Activated CD4-positive, alpha-beta memory T cell treated with anti-CD3 and anti-CD28 coated beads for 36 hours (primary cell): ENCODE results near the gene GAS2L3. TPM values are rescaled to one million over a fixed set of nuclear protein-coding genes. Genes with fewer than 3 reads are reported as not detected.
"Not testable (repeated sequence)": the region's sequence is repeated elsewhere in the genome, so short reads cannot be mapped to it uniquely, and the experiment has no call there.

ENCODE experiments used
- CTCF ChIA-PET: fragments of 350-600 bp; sonication (Branson Sonifier 250); formaldehyde crosslinking; loops from one replicate; lab custom pipeline; 2021; ENCODE audit warnings: antibody characterized with exemption, inconsistent platforms; lab: Charles Lee
- POLR2A ChIA-PET: fragments of 350-600 bp; sonication (Branson Sonifier 250); formaldehyde crosslinking; loops from one replicate; lab custom pipeline; 2021; ENCODE audit warnings: antibody characterized with exemption; lab: Charles Lee
- DNase-seq: peaks from one replicate; pipeline ENCODE4 v3.0.0-alpha.2; 2020
- H3K27ac Mint-ChIP-seq: one replicate; pipeline ENCODE4 v1.8.0; 2021; ENCODE audit warnings: mixed read lengths
- H3K27me3 Mint-ChIP-seq: one replicate; pipeline ENCODE4 v1.8.0; 2021; ENCODE audit warnings: mixed read lengths
- H3K36me3 Mint-ChIP-seq: one replicate; pipeline ENCODE4 v1.8.0; 2021; ENCODE audit warnings: mixed read lengths
- H3K4me1 Mint-ChIP-seq: one replicate; pipeline ENCODE4 v1.8.0; 2021; ENCODE audit warnings: low read depth, mixed read lengths
- H3K4me3 Mint-ChIP-seq: one replicate; pipeline ENCODE4 v1.8.0; 2021; ENCODE audit warnings: mild to moderate bottlenecking, mixed read lengths
- H3K9me3 Mint-ChIP-seq: one replicate; pipeline ENCODE4 v1.8.0; 2021; ENCODE audit warnings: mixed read lengths
- intact Hi-C: fragments of 100-400 bp; cut with micrococcal nuclease; formaldehyde crosslinking; loops from one replicate; pipeline ENCODE4 v1.15.1; 2023
- total RNA-seq, 2 experiments: library from RNA; stranded (reverse); gene quantifications; one replicate each; pipeline ENCODE4 v1.2.3, GENCODE V29; 2021

GAS2L3 gene
- total RNA-seq, 2 experiments from 2014 or later = 3.4 to 3.6 TPM

DNA sequence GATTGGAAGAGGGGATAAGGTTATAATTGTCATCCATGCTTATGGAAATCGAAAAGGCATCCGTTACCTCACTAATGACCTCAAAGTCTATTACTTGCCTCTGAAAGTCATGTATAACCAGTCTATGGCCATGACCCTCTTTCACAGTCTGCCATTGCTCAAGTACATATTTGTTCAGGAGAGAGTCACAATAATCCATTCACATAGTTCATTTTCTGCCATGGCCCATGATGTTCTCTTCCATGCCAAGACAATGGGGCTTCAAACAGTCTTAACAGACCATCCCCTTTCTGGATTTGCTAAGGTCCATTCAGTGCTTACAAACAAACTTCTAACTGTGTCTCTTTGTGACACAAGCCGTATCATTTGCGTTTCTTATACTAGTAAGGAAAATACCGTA is 5.4 kb downstream of the GAS2L3 start:
- H3K27me3 Mint-ChIP-seq = peaks cover 18% of the 10 kb centered on the region
- H3K9me3 Mint-ChIP-seq = no peaks in the 10 kb centered on the region
- H3K27ac Mint-ChIP-seq = no peak overlapping the region
- DNase-seq = no peak
- H3K36me3 Mint-ChIP-seq = no peaks in the 10 kb centered on the region
- H3K4me1 Mint-ChIP-seq = peaks cover 9% of the 10 kb centered on the region
- ChIA-PET POLR2A (no interaction called here), CTCF (no interaction called here)
- intact Hi-C loops = loop anchor here (10.0 kb wide), 1 partner anchor 434 kb away; the partner anchor contains the start of gene BLTP3B
- no peak overlapping the region for H3K4me3 Mint-ChIP-seq

DNA sequence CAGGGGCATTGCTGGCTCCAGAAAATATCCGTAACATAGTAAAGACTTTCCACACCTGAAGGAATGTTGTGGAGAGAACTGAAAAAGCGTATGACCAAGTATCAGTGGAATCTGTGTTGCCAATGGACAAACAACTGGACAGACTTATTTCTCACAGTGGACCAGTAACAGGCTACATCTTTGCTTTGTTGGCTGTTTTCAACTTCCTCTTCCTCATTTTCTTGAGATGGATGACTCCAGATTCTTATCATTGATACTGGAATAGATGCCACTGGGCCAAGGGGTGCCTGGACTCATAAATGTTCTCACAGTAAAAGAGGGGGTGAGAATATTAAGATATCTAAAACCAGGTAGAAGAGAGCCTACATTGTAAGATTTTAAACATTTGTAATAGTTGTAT is 6.4 kb downstream of the GAS2L3 start:
- no peak for DNase-seq
- no peaks in the 10 kb centered on the region for H3K36me3 Mint-ChIP-seq
- H3K27me3 Mint-ChIP-seq = peaks cover 9% of the 10 kb centered on the region
- peaks cover under 1% of the 10 kb centered on the region for H3K4me1 Mint-ChIP-seq
- POLR2A ChIA-PET = no interaction called here
- CTCF ChIA-PET = no interaction called here
- no peak overlapping the region for H3K4me3 Mint-ChIP-seq
- intact Hi-C loops = loop anchor here (10.0 kb wide), 1 partner anchor 435 kb away; the partner anchor contains the start of gene BLTP3B
- H3K27ac Mint-ChIP-seq = no peak overlapping the region
- no peaks in the 10 kb centered on the region for H3K9me3 Mint-ChIP-seq

DNA sequence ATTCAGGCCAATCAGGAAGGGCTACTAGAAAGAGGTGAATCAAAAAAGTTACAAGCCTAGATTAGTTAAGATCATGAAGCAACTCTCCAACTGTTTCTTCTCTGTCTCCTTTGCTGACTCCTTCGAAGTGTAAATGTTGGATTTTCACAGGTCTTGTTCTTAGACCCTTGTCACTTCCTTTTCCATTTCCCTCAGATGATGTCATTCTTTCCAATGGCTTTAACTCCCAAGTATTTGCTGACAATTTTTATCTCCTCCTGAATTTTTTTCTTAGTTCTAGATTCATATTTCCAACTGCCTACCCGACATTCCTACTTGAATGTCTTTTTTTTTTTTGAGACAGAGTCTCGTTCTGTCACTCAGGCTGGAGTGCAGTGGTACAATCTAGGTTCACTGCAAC is 10.8 kb downstream of the GAS2L3 start:
- no peak for DNase-seq
- peaks cover 18% of the 10 kb centered on the region for H3K9me3 Mint-ChIP-seq
- H3K4me1 Mint-ChIP-seq = no peaks in the 10 kb centered on the region
- ChIA-PET POLR2A (no interaction called here), CTCF (no interaction called here)
- intact Hi-C loops = no loop called here
- H3K4me3 Mint-ChIP-seq = no peak overlapping the region
- peaks cover 12% of the 10 kb centered on the region for H3K27me3 Mint-ChIP-seq
- no peak overlapping the region for H3K27ac Mint-ChIP-seq
- no peaks in the 10 kb centered on the region for H3K36me3 Mint-ChIP-seq

DNA sequence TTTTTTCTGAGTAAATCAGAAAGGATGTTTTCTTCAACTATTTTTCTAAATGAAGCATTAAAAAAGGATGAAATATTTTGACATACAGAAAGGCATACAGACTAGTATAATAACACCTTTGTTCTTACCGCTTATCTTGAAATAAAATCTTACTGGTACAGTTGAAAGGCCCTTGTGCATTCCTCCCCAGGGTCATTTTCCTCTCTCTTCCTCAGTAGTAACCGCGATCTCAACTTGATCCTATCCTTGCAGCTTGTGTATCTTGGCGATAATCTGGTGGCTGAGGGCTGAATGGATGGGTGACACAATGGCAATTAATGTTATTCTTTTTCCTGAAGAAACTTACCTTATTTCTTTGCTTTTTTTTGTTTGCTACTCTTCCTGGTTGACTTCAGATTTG is 18.5 kb downstream of the GAS2L3 start:
- H3K4me1 Mint-ChIP-seq = no peaks in the 10 kb centered on the region
- ChIA-PET POLR2A (no interaction called here), CTCF (no interaction called here)
- intact Hi-C loops = no loop called here
- no peak for DNase-seq
- H3K27ac Mint-ChIP-seq = no peak overlapping the region
- H3K27me3 Mint-ChIP-seq = no peaks in the 10 kb centered on the region
- H3K9me3 Mint-ChIP-seq = peaks cover 16% of the 10 kb centered on the region
- H3K4me3 Mint-ChIP-seq = no peak overlapping the region
- H3K36me3 Mint-ChIP-seq = no peaks in the 10 kb centered on the region

DNA sequence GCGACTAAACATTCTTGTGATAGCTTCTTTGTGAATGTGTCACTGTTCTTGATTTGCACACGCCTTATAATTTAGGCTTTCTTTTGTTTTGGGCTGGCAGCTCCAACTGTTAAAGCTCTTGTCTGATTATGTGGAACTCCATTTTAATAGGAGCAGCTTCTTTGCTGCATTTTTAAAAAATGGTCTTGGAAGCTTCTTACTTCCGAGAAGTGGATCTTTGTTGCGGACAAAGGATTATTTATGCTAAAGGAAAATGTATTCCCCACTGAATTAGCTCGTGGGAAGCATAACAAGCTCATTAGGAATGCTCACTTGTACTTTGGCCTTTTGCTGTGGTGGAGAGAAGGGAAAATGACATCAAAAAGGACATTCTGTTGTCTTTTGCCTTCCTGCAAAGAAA is 20.0 kb downstream of the GAS2L3 start:
- POLR2A ChIA-PET = no interaction called here
- H3K4me1 Mint-ChIP-seq = no peaks in the 10 kb centered on the region
- H3K36me3 Mint-ChIP-seq = no peaks in the 10 kb centered on the region
- intact Hi-C loops = no loop called here
- H3K9me3 Mint-ChIP-seq = peaks cover 7% of the 10 kb centered on the region
- no peak overlapping the region for H3K4me3 Mint-ChIP-seq
- no peak for DNase-seq
- CTCF ChIA-PET = no interaction called here
- H3K27ac Mint-ChIP-seq = no peak overlapping the region
- H3K27me3 Mint-ChIP-seq = no peaks in the 10 kb centered on the region

DNA sequence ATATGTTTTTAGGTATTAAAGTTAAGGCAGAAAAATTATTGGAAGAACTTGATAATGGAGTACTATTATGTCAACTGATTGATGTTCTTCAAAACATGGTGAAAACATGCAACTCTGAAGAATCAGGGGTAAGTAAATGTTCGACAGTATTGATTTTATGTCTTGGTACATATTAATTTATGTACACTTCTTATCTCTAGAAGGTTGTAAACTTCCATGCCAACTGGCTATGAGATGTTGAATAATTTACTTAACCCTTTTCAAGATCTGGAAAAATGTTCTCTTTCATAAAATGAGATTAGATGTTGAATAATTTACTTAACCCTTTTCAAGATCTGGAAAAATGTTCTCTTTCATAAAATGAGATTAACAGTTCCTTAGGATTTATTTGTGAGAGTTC is 28.1 kb downstream of the GAS2L3 start:
- Mint-ChIP-seq H3K27ac (no peak overlapping the region), H3K36me3 (no peaks in the 10 kb centered on the region), H3K9me3 (no peaks in the 10 kb centered on the region), H3K4me1 (no peaks in the 10 kb centered on the region), H3K4me3 (no peak overlapping the region), H3K27me3 (peaks cover 2% of the 10 kb centered on the region)
- no peak for DNase-seq
- POLR2A ChIA-PET = no interaction called here
- intact Hi-C loops = no loop called here
- CTCF ChIA-PET = no interaction called here

DNA sequence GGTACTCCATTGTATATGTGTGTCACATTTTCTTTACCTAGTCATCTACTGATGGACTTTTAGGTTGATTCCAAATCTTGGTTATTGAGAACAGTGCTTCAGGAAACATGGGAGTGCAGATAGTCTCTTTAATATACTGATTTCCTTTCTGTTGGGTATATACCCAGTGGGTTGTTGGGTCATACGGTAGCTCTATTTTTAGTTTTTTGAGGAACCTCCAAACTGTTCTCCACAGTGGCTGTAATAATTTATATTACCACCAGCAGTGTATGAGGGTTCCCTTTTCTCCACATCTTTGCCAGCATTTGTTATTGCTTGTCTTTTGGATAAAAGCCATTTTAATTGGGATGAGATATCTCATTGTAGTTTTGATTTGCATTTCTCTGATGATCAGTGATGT is 29.5 kb downstream of the GAS2L3 start:
- CTCF ChIA-PET, H3K27ac Mint-ChIP-seq, H3K36me3 Mint-ChIP-seq, H3K27me3 Mint-ChIP-seq, POLR2A ChIA-PET, DNase-seq, H3K4me3 Mint-ChIP-seq, intact Hi-C loops, H3K9me3 Mint-ChIP-seq, H3K4me1 Mint-ChIP-seq: not testable (repeated sequence)

DNA sequence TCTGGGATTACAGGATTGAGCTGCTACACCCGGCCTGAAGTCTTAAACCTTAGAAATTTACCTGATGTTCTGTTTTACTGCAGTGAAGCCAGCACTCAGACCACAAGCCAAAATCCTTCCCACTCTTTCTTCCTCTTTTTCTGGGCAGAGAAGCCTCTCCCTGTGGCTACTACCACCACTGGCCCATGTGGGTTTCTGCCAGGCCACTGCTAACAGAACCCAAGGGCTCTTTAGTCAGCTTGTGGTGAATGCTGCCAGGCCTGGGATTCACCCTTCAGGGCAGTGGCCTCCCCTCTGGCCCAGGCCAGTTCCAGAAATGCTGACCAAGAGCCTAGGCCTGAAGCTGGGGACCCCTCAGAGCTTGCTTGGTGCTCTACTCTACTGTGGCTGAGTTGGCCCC is 35.3 kb downstream of the GAS2L3 start:
- H3K4me3 Mint-ChIP-seq = no peak overlapping the region
- no peaks in the 10 kb centered on the region for H3K9me3 Mint-ChIP-seq
- no peaks in the 10 kb centered on the region for H3K4me1 Mint-ChIP-seq
- CTCF ChIA-PET = no interaction called here
- H3K27me3 Mint-ChIP-seq = peaks cover 2% of the 10 kb centered on the region
- intact Hi-C loops = no loop called here
- POLR2A ChIA-PET = no interaction called here
- H3K36me3 Mint-ChIP-seq = no peaks in the 10 kb centered on the region
- H3K27ac Mint-ChIP-seq = no peak overlapping the region
- DNase-seq = no peak

DNA sequence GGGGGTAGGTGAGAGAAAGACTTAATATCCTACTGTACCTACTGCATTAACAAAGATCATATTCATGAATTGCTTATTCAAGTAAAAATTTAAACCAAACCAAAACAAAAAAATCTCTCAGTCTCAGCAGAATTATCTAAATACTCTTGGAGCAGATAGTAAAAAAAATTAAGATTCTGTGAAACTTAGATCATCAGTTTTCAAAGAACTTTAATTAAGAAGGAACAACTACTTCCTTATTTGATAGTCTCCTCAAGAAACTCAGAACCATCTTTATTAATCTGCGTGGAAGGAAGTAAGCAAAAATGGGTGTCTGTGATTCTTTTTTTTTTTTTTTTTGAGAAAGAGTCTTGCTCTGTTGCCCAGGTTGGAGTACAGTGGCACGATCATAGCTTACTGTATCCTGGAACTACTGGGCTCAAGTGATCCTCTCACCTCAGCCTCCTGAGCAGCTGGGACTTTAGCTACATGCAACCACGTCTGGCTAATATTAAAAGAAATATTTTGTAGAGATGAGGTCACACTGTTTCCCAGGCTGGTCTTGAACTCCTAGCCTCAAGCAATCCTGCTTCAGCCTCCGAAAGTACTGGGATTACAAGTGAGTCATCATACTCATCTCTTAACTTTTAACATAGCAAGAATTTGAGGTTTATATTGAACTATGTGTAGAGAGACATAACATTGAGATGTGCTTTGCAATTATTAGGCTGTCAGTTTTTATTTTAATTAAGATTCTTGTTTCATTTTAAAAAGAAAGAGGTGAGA is 37.4 kb downstream of the GAS2L3 start:
- H3K27ac Mint-ChIP-seq = no peak overlapping the region
- no peak for DNase-seq
- no peaks in the 10 kb centered on the region for H3K9me3 Mint-ChIP-seq
- H3K4me3 Mint-ChIP-seq = no peak overlapping the region
- H3K36me3 Mint-ChIP-seq = no peaks in the 10 kb centered on the region
- ChIA-PET POLR2A (no interaction called here), CTCF (no interaction called here)
- no peaks in the 10 kb centered on the region for H3K4me1 Mint-ChIP-seq
- peaks cover 2% of the 10 kb centered on the region for H3K27me3 Mint-ChIP-seq
- intact Hi-C loops = no loop called here

DNA sequence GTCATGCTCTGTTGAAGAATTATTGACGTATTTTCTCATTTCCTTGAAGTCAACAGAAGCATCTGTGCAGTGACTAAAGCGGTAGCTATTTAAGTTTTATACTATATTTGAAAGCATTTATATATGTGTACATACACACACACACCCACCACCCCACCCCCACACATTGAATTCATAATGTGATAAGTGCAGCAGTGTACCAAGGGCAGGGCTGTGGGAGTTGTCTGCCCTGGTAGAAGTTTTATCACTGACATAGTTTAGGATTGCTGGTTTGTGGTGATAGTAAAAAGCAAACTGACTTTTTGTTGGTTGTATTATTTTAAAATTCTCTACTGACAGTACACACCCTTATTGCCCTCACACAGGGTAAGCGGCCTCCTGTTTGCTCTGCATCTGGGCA is 39.1 kb downstream of the GAS2L3 start:
- CTCF ChIA-PET = no interaction called here
- no peaks in the 10 kb centered on the region for H3K27me3 Mint-ChIP-seq

DNA sequence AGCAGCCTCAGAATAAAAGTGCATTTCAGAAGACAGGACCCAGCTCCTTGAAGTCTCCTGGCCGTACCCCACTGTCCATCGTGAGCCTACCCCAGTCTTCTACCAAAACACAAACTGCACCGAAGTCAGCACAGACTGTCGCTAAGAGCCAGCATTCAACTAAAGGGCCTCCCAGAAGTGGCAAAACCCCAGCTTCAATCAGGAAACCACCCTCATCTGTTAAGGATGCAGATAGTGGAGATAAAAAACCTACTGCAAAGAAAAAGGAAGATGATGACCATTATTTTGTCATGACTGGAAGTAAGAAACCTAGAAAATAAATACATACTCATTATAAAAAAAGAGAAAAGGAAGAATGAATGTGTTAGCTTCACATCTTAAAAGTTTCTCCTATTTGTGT is 51.1 kb downstream of the GAS2L3 start:
- Mint-ChIP-seq H3K9me3 (no peaks in the 10 kb centered on the region), H3K4me3 (no peak overlapping the region), H3K4me1 (no peaks in the 10 kb centered on the region), H3K36me3 (no peaks in the 10 kb centered on the region), H3K27ac (no peak overlapping the region), H3K27me3 (peaks cover 2% of the 10 kb centered on the region)
- intact Hi-C loops = no loop called here
- DNase-seq = no peak
- ChIA-PET CTCF (no interaction called here), POLR2A (no interaction called here)

More for the DNA sequence above, 39.1 kb downstream of the GAS2L3 start:
- no peak overlapping the region for H3K4me3 Mint-ChIP-seq
- POLR2A ChIA-PET = no interaction called here
- H3K4me1 Mint-ChIP-seq = no peaks in the 10 kb centered on the region
- DNase-seq = no peak
- H3K9me3 Mint-ChIP-seq = no peaks in the 10 kb centered on the region
- no peaks in the 10 kb centered on the region for H3K36me3 Mint-ChIP-seq
- intact Hi-C loops = no loop called here
- no peak overlapping the region for H3K27ac Mint-ChIP-seq

DNA sequence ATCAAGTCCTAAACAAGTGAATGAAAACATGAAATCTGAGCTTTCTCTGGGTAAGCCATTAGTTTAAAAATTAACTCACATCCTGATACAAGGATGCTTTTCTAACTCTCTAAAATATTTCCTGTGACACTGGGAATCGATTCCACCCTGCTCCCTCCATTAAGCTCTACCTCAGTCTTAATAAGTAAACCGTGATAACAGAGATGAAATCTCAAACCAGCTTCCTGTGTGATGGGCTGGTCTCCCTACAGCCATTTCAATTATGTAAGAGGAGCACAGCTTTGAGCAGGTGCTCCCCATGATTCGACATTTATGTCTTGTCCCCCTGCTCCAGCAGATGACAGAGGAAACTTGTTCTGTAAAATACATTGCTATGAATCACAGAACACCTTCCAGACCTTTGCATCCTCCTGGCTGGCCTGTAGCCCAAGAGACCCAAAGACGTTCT is 59.0 kb downstream of the GAS2L3 start:
- no peaks in the 10 kb centered on the region for H3K27me3 Mint-ChIP-seq
- CTCF ChIA-PET = no interaction called here
- no peaks in the 10 kb centered on the region for H3K4me1 Mint-ChIP-seq
- H3K9me3 Mint-ChIP-seq = no peaks in the 10 kb centered on the region
- no peak overlapping the region for H3K4me3 Mint-ChIP-seq
- POLR2A ChIA-PET = no interaction called here
- intact Hi-C loops = no loop called here
- no peaks in the 10 kb centered on the region for H3K36me3 Mint-ChIP-seq
- DNase-seq = no peak
- no peak overlapping the region for H3K27ac Mint-ChIP-seq

DNA sequence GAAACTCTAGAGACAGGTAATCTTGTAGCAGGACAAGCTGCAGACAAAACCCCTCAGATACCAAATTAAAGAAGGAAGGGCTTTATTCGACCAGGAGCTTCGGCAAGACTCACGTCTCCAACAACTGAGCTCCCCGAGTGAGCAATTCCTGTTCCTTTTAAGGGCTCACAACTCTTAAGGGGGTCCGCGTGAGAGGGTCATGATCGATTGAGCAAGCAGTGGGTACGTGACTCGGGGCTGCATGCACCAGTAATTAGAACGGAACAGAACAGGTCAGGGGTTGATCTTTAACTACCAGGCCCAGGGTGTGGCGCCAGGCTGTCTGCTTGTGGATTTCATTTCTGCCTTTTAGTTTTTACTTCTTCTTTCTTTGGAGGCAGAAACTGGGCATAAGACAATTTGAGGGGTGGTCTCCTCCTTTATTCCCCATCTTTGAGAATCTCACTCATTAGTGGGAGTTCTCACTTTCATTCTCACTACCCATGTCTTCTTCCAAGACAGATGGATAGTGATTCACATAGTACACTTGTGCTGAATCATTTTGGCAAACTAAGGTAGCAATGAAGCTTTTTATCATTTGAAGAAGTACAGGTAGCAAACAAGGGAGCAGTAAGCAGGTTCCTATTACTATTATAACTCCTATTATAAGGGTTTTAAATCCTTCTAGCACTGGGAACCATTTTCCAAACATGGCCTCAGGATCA is 59.8 kb downstream of the GAS2L3 start:
- H3K27ac Mint-ChIP-seq, intact Hi-C loops, DNase-seq, H3K4me1 Mint-ChIP-seq, H3K36me3 Mint-ChIP-seq, H3K27me3 Mint-ChIP-seq, CTCF ChIA-PET, H3K9me3 Mint-ChIP-seq, POLR2A ChIA-PET, H3K4me3 Mint-ChIP-seq: not testable (repeated sequence)
